Stomach (tissue), 9 donors: ENCODE results near the gene CCN5. TPM values are rescaled to one million over a fixed set of nuclear protein-coding genes. Genes with fewer than 3 reads are reported as not detected.

Experiments used
- DNase-seq, 2 donors: peaks; one replicate each; pipeline versions ENCODE4 v3.0.0 to v3.0.0-alpha.2; 2013 to 2019
- H3K27ac ChIP-seq, 5 donors: fragments of 200-600 bp in 4 of 5; sonication (generic) in 4 of 5; one replicate each; pipeline ENCODE4 v1.5.1; 2013 to 2019; ENCODE audit warnings: mild to moderate bottlenecking in 1 of 5, moderate library complexity in 1 of 5
- H3K27me3 ChIP-seq, 3 donors: fragments of 200-600 bp; sonication (generic); one replicate each; pipeline ENCODE4 v1.5.1; 2017 to 2019; ENCODE audit warnings: mixed run types in 1 of 3
- H3K36me3 ChIP-seq, 4 donors: fragments of 200-600 bp; sonication (generic); 1 replicate in 3 of 4; 2 replicates in 1 of 4; pipeline ENCODE4 v1.5.1; 2016 to 2019
- H3K4me1 ChIP-seq, 4 donors: fragments of 200-600 bp; sonication (generic); one replicate each; pipeline ENCODE4 v1.5.1; 2016 to 2019
- H3K4me3 ChIP-seq, 4 donors: fragments of 200-600 bp; sonication (generic) in 3 of 4; one replicate each; pipeline ENCODE4 v1.5.1; 2016 to 2019; ENCODE audit warnings: mild to moderate bottlenecking in 1 of 4
- H3K9me3 ChIP-seq, 4 donors: fragments of 200-600 bp; sonication (generic); one replicate each; pipeline ENCODE4 v1.5.1; 2016 to 2019
- CTCF ChIP-seq, 7 experiments: fragments of 450-650 bp in 4 of 7; fragments of 200-600 bp in 3 of 7; sonication (generic) in 3 of 7; IDR thresholded peaks; one replicate each; pipeline ENCODE4 v1.5.1; 2016 to 2019; ENCODE audit warnings: antibody characterized with exemption in 7 of 7, control low read depth in 2 of 7, mild to moderate bottlenecking in 1 of 7
- EP300 ChIP-seq: sonication (generic); formaldehyde crosslinking; IDR thresholded peaks from one replicate; pipeline ENCODE4 v1.6.1; 2017; ENCODE audit warnings: antibody characterized with exemption
- POLR2A ChIP-seq, 4 donors: fragments of 450-650 bp; IDR thresholded peaks; one replicate each; pipeline ENCODE4 v1.6.1; 2016; ENCODE audit warnings: antibody characterized with exemption in 4 of 4, control low read depth in 2 of 4, mild to moderate bottlenecking in 1 of 4, moderate library complexity in 1 of 4
- POLR2AphosphoS5 ChIP-seq, 3 donors: sonication (generic); formaldehyde crosslinking; IDR thresholded peaks; one replicate each; pipeline ENCODE4 v1.6.1; 2016; ENCODE audit warnings: antibody characterized with exemption in 3 of 3
- WGBS, 5 donors: extraction: QIAGEN DNeasy Blood & Tissue Kit in 3 of 5; methylation state at CpG; one replicate each; pipeline versions ENCODE4 v1.1.5 to v1.1.7; 2013 to 2018; 5-methylcytosine and 5-hydroxymethylcytosine counted together
- intact Hi-C: fragments of 100-400 bp; cut with DNase I; formaldehyde crosslinking; loops from one replicate; pipeline ENCODE4 v1.15.1; 2023; ENCODE audit warnings: low total_unique reads
- polyA plus RNA-seq, 3 donors: library from polyadenylated mRNA; stranded (reverse); fragments of 200-250 nt; gene quantifications; one replicate each; pipeline ENCODE4 v1.2.3, GENCODE V29; 2013
- total RNA-seq, 5 donors: library from RNA; depleted of rRNA; stranded (reverse); fragments of >200 nt; gene quantifications; one replicate each; pipeline versions ENCODE4 v1.1.0 to v1.2.3, GENCODE V29; 2014 to 2016
- donor health status: healthy with polysubstance abuse.
- donor health status: Bipolar disorder and iron deficiency.
- donor health status: healthy.

Gene CCN5
- total and polyA plus RNA-seq, 8 donors: 2.5 to 193 (median 8.2) TPM; not detected in 3

- WGBS, 5 donors: 69 to 79% (median 76%) methylated on average over 6 of the region's 6 CpGs
- intact Hi-C loops: no loop called here
- DNase-seq: peak; percentile 47 to 61
- Histone ChIP-seq H3K36me3 (no peaks in the 10 kb centered on the region), H3K4me3 (no peak overlapping the region), H3K27ac (no peak overlapping the region), H3K9me3 (no peaks in the 10 kb centered on the region), H3K4me1 (peaks cover 0 to 22% (median 11%) of the 10 kb centered on the region in 4 donors), H3K27me3 (no peaks in the 10 kb centered on the region)
- TF ChIP-seq POLR2A (IDR thresholded peaks at IDR 0.05) (no peak), EP300 (no peak), CTCF (IDR thresholded peaks at IDR 0.05) (no peak)
Observed at GRCh38 chr20:44684047-44684967, 30.9 kb upstream of the CCN5 start.

- TF ChIP-seq POLR2A (IDR thresholded peaks at IDR 0.05): no peak
- TF ChIP-seq POLR2AphosphoS5 (IDR thresholded peaks at IDR 0.05): no peak
- TF ChIP-seq EP300: no peak
- TF ChIP-seq CTCF (IDR thresholded peaks at IDR 0.05): no peak
- DNase-seq: no peak
- H3K9me3 ChIP-seq: no peaks in the 10 kb centered on the region
- H3K27me3 ChIP-seq: no peaks in the 10 kb centered on the region
- H3K36me3 ChIP-seq: no peaks in the 10 kb centered on the region
- 87 to 93% (median 90%) methylated on average over 4 of the region's 4 CpGs for WGBS, 5 donors
- H3K27ac ChIP-seq: no peak overlapping the region
- intact Hi-C loops: loop anchor here (5.0 kb wide), 2 partner anchors 45 to 180 kb away; no protein-coding TSS in a partner anchor
- peaks cover 0 to 29% (median 11%) of the 10 kb centered on the region in 4 donors for H3K4me1 ChIP-seq
- no peak overlapping the region for H3K4me3 ChIP-seq
Observed at GRCh38 chr20:44686934-44687333, 28.2 kb upstream of the CCN5 start.

GRCh38 chr20:44688053-44688625, 27.0 kb upstream of the CCN5 start:
- WGBS, 5 donors: 28 to 51% (median 36%) methylated on average over 7 of the region's 7 CpGs
- no peak for TF ChIP-seq CTCF (IDR thresholded peaks at IDR 0.05)
- TF ChIP-seq EP300: no peak
- no peak for TF ChIP-seq POLR2AphosphoS5 (IDR thresholded peaks at IDR 0.05)
- TF ChIP-seq POLR2A (IDR thresholded peaks at IDR 0.05): no peak
- no peaks in the 10 kb centered on the region for H3K36me3 ChIP-seq
- H3K9me3 ChIP-seq: no peaks in the 10 kb centered on the region
- intact Hi-C loops: loop anchor here (5.0 kb wide), 2 partner anchors 44 to 179 kb away; no protein-coding TSS in a partner anchor
- H3K27me3 ChIP-seq: no peaks in the 10 kb centered on the region
- H3K4me1 ChIP-seq: peaks cover 7 to 39% (median 18%) of the 10 kb centered on the region in 4 donors
- no peak overlapping the region for H3K4me3 ChIP-seq
- H3K27ac ChIP-seq: no peak overlapping the region
- DNase-seq: no peak

- 41 to 82% (median 74%) methylated on average over 3 of the region's 3 CpGs for WGBS, 5 donors
- no peak for DNase-seq
- Histone ChIP-seq H3K9me3 (no peaks in the 10 kb centered on the region), H3K36me3 (no peaks in the 10 kb centered on the region), H3K4me1 (peaks cover 16 to 42% (median 25%) of the 10 kb centered on the region in 4 donors), H3K27ac (no peak overlapping the region), H3K4me3 (no peak overlapping the region), H3K27me3 (no peaks in the 10 kb centered on the region)
- TF ChIP-seq POLR2AphosphoS5 (IDR thresholded peaks at IDR 0.05) (no peak), EP300 (no peak), CTCF (IDR thresholded peaks at IDR 0.05) (no peak)
- intact Hi-C loops: loop anchor here (5.0 kb wide), 2 partner anchors 42 to 177 kb away; no protein-coding TSS in a partner anchor
Observed at GRCh38 chr20:44689809-44690208, 25.4 kb upstream of the CCN5 start.
